ENCODE results near the gene POLR1B.

DNA sequence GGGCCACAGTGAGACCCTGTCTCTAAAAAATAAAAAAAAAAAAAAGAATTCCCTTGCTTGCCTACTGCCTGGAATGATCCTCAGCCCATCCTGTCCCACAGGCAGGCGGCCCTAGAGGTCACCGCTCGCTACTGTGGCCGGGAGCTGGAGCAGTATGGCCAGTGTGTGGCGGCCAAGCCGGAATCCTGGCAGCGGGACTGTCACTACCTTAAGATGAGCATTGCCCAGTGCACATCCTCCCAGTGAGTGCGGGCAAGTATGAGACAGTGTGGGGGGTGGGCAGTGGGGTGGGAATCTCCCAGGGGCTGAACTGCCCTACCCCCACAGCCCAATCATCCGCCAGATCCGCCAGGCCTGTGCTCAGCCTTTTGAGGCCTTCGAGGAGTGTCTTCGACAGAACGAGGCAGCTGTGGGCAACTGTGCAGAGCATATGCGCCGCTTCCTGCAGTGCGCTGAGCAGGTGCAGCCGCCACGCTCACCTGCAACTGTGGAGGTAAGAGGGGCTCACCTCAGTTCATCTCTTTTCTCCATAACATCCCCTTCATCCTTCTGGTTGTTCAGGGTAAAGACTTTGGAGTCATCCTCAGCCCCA is 43.7 kb downstream of the POLR1B start:
- TF ChIP-seq NR2C1 (IDR thresholded peaks at IDR 0.05) (no peak), KDM1A (IDR thresholded peaks at IDR 0.05; ENCODE audit: borderline replicate concordance) (no peak)
- TF ChIP-seq, protein P1, sequence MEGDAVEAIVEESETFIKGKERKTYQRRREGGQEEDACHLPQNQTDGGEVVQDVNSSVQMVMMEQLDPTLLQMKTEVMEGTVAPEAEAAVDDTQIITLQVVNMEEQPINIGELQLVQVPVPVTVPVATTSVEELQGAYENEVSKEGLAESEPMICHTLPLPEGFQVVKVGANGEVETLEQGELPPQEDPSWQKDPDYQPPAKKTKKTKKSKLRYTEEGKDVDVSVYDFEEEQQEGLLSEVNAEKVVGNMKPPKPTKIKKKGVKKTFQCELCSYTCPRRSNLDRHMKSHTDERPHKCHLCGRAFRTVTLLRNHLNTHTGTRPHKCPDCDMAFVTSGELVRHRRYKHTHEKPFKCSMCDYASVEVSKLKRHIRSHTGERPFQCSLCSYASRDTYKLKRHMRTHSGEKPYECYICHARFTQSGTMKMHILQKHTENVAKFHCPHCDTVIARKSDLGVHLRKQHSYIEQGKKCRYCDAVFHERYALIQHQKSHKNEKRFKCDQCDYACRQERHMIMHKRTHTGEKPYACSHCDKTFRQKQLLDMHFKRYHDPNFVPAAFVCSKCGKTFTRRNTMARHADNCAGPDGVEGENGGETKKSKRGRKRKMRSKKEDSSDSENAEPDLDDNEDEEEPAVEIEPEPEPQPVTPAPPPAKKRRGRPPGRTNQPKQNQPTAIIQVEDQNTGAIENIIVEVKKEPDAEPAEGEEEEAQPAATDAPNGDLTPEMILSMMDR (IDR thresholded peaks at IDR 0.05 in 2 of 3, conservative IDR thresholded peaks at IDR 0.05 in 1 of 3; ENCODE audit: control insufficient read depth in 2 of 3, extremely low read depth in 1 of 3, insufficient read depth in 1 of 3, low read depth in 3 of 3, low read length in 3 of 3): no peak

Data from GM12878 (cell line).